ENCODE data around the gene PDE4D. TPM values are rescaled to one million over a fixed set of nuclear protein-coding genes. Genes with fewer than 3 reads are reported as not detected.

The PDE4D gene
- total RNA-seq: 10 to 100 TPM in 1 of 9 donors, 1 to 10 TPM in 8; 1.7 to 18.9 (median 2.5) TPM
- polyA plus RNA-seq: 1 to 10 TPM; 1.2 to 1.7 (median 1.5) TPM
- long read RNA-seq, donor 1, partial matches to known transcripts: 0 of 2 reads
- long read RNA-seq, donor 1, other reads (novel, unspliced or antisense): 0 of 2 reads
- long read RNA-seq, donor 2, partial matches to known transcripts: 0 of 1 reads
- long read RNA-seq, donor 2, other reads (novel, unspliced or antisense): 0 of 1 reads
- long read RNA-seq, donor 3, partial matches to known transcripts: 0 of 4 reads
- long read RNA-seq, donor 3, other reads (novel, unspliced or antisense): 0 of 4 reads
- long read RNA-seq, donor 4: 0 reads
- long read RNA-seq, donor 5: 0 reads
- long read RNA-seq, donor 6, partial matches to known transcripts: 0 of 1 reads
- long read RNA-seq, donor 6, other reads (novel, unspliced or antisense): 1 of 1 reads
- long read RNA-seq, donor 7, partial matches to known transcripts: 0 of 1 reads
- long read RNA-seq, donor 7, other reads (novel, unspliced or antisense): 0 of 1 reads
- long read RNA-seq, donor 8, transcript PDE4D-223 (10 exons, 2,175 nt): major isoform, 5 of 9 reads
- long read RNA-seq, donor 8, partial matches to known transcripts: 0 of 9 reads
- long read RNA-seq, donor 8, other reads (novel, unspliced or antisense): 0 of 9 reads
- long read RNA-seq, donor 9: 0 reads
- long read RNA-seq, donor 10: 0 reads

GRCh38 chr5:59893429-59894227, at the start of gene PDE4D:
Gene PDE4D, minus strand, starts transcription at chr5:59893726.
- H3K4me3 ChIP-seq: peak within 1 kb of the TSS in 1 of 4 donors; percentile 34
- no peak within 1 kb of the TSS for H3K27ac ChIP-seq
- H3K4me1 ChIP-seq (replicated peaks in 1 of 2): peaks cover 0 to 3% of the 10 kb centered on the region in 2 donors
- H3K36me3 ChIP-seq (replicated peaks in 1 of 2): no peaks in the 10 kb centered on the region
- intact Hi-C loops (cut with DNase I): no loop called here
- TF ChIP-seq POLR2A (IDR thresholded peaks at IDR 0.05) (no peak), CTCF (IDR thresholded peaks at IDR 0.05) (no peak)
- 1 to 4% (median 1%) methylated on average over 29 to 63 of the region's 63 CpGs for WGBS, 4 donors
- DNase-seq: peak; percentile 37 to 65 (median 51)
- H3K27me3 ChIP-seq: peaks cover 27% of the 10 kb centered on the region
- H3K9me3 ChIP-seq (replicated peaks in 1 of 3): peaks cover 0 to 5% (median 0%) of the 10 kb centered on the region in 3 donors

GRCh38 chr5:59937633-59938032, 44.1 kb upstream of the PDE4D start:
- no peak for DNase-seq
- WGBS, 4 donors: 68 to 83% (median 80%) methylated on average over 3 of the region's 3 CpGs
- no peak overlapping the region for H3K27ac ChIP-seq
- H3K36me3 ChIP-seq (replicated peaks in 1 of 2): no peaks in the 10 kb centered on the region
- H3K27me3 ChIP-seq: no peaks in the 10 kb centered on the region
- H3K4me1 ChIP-seq (replicated peaks in 1 of 2): no peaks in the 10 kb centered on the region
- no peaks in the 10 kb centered on the region for H3K9me3 ChIP-seq (replicated peaks in 1 of 3)
- intact Hi-C loops (cut with DNase I): no loop called here
- H3K4me3 ChIP-seq: no peak overlapping the region
- TF ChIP-seq CTCF (IDR thresholded peaks at IDR 0.05) (no peak), POLR2A (IDR thresholded peaks at IDR 0.05) (no peak)

GRCh38 chr5:59923465-59923864, 29.9 kb upstream of the PDE4D start:
- WGBS, 4 donors: 56 to 75% (median 72%) methylated on average over 3 of the region's 3 CpGs
- peak in 2 of 7 donors; percentile 6 to 15 for DNase-seq
- H3K4me1 ChIP-seq (replicated peaks in 1 of 2): no peaks in the 10 kb centered on the region
- H3K27ac ChIP-seq: no peak overlapping the region
- no peak overlapping the region for H3K4me3 ChIP-seq
- no peaks in the 10 kb centered on the region for H3K36me3 ChIP-seq (replicated peaks in 1 of 2)
- H3K27me3 ChIP-seq: no peaks in the 10 kb centered on the region
- peak in 2 of 6 experiments; percentile 13 to 15 for TF ChIP-seq CTCF (IDR thresholded peaks at IDR 0.05)
- TF ChIP-seq POLR2A (IDR thresholded peaks at IDR 0.05): no peak
- no peaks in the 10 kb centered on the region for H3K9me3 ChIP-seq (replicated peaks in 1 of 3)
- intact Hi-C loops (cut with DNase I): no loop called here

GRCh38 chr5:59922220-59922619, 28.7 kb upstream of the PDE4D start:
- no peaks in the 10 kb centered on the region for H3K36me3 ChIP-seq (replicated peaks in 1 of 2)
- intact Hi-C loops (cut with DNase I): no loop called here
- no peaks in the 10 kb centered on the region for H3K4me1 ChIP-seq (replicated peaks in 1 of 2)
- no peaks in the 10 kb centered on the region for H3K9me3 ChIP-seq (replicated peaks in 1 of 3)
- no peaks in the 10 kb centered on the region for H3K27me3 ChIP-seq
- TF ChIP-seq POLR2A (IDR thresholded peaks at IDR 0.05) (no peak), CTCF (IDR thresholded peaks at IDR 0.05) (no peak)
- H3K27ac ChIP-seq: no peak overlapping the region
- H3K4me3 ChIP-seq: no peak overlapping the region
- 36 to 67% (median 51%) methylated on average over 1 of the region's 1 CpG for WGBS, 4 donors
- DNase-seq: no peak
